Panc1 (cell line): ENCODE results near the gene ATXN7.

Experiments used
- CTCF ChIP-seq: fragments of 450-650 bp; IDR thresholded peaks from 2 replicates; pipeline ENCODE4 v1.5.1; 2017; ENCODE audit warnings: mild to moderate bottlenecking
- POLR2AphosphoS5 ChIP-seq: IDR thresholded peaks from 2 replicates; pipeline ENCODE4 v1.6.1; 2012; ENCODE audit warnings: mild to moderate bottlenecking, low read depth, low read length, moderate library complexity
- TCF7L2 ChIP-seq: IDR thresholded peaks from 2 replicates; pipeline ENCODE4 v1.6.1; 2011; ENCODE audit warnings: mild to moderate bottlenecking, low read depth, low read length, inconsistent platforms
- TF ChIP-seq, protein P1 (sequence below), 2 experiments: IDR thresholded peaks; 2 replicates each; pipeline ENCODE4 v1.6.1; 2011 to 2012; ENCODE audit warnings: low read depth in 2 of 2, control low read depth in 1 of 2, low read length in 1 of 2, mild to moderate bottlenecking in 1 of 2, moderate library complexity in 1 of 2; ENCODE audit not compliant: insufficient read depth in 1 of 2

GRCh38 chr3:63861306-63861705 lies 2.4 kb upstream of the ATXN7 start:
- TF ChIP-seq POLR2AphosphoS5 (no peak), CTCF (no peak), TCF7L2 (no peak)
- TF ChIP-seq, protein P1, sequence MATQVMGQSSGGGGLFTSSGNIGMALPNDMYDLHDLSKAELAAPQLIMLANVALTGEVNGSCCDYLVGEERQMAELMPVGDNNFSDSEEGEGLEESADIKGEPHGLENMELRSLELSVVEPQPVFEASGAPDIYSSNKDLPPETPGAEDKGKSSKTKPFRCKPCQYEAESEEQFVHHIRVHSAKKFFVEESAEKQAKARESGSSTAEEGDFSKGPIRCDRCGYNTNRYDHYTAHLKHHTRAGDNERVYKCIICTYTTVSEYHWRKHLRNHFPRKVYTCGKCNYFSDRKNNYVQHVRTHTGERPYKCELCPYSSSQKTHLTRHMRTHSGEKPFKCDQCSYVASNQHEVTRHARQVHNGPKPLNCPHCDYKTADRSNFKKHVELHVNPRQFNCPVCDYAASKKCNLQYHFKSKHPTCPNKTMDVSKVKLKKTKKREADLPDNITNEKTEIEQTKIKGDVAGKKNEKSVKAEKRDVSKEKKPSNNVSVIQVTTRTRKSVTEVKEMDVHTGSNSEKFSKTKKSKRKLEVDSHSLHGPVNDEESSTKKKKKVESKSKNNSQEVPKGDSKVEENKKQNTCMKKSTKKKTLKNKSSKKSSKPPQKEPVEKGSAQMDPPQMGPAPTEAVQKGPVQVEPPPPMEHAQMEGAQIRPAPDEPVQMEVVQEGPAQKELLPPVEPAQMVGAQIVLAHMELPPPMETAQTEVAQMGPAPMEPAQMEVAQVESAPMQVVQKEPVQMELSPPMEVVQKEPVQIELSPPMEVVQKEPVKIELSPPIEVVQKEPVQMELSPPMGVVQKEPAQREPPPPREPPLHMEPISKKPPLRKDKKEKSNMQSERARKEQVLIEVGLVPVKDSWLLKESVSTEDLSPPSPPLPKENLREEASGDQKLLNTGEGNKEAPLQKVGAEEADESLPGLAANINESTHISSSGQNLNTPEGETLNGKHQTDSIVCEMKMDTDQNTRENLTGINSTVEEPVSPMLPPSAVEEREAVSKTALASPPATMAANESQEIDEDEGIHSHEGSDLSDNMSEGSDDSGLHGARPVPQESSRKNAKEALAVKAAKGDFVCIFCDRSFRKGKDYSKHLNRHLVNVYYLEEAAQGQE (IDR thresholded peaks at IDR 0.05; ENCODE audit: insufficient read depth in 1 of 2, low read depth in 2 of 2, low read length in 1 of 2) = no peak
